Heart right ventricle (tissue), 16 donors: Measurements from ENCODE around the gene ZNF19. TPM values are rescaled to one million over a fixed set of nuclear protein-coding genes. Genes with fewer than 3 reads are reported as not detected.

Experiments
- ATAC-seq, 8 donors: fragments of 200-7000 bp; cut with Tn5 transposase; one replicate each; pipeline ENCODE4 v1.9.1; 2020; ENCODE audit warnings: mild to moderate bottlenecking in 8 of 8, moderate library complexity in 8 of 8, moderate number of reproducible peaks in 1 of 8
- DNase-seq, 2 donors: peaks; one replicate each; pipeline ENCODE4 v3.0.0-alpha.2; 2020
- H3K27ac ChIP-seq, 10 donors: fragments of 200-600 bp; sonication (generic) in 2 of 10; one replicate each; pipeline versions ENCODE4 v1.5.0 to v1.8.0; 2020 to 2022; ENCODE audit warnings: mild to moderate bottlenecking in 3 of 10
- H3K27me3 ChIP-seq, 7 donors: fragments of 200-600 bp; one replicate each; pipeline ENCODE4 v1.8.0; 2021 to 2022; ENCODE audit warnings: mild to moderate bottlenecking in 2 of 7
- H3K36me3 ChIP-seq, 9 donors: fragments of 200-600 bp; sonication (generic) in 1 of 9; one replicate each; pipeline versions ENCODE4 v1.5.0 to v1.8.0; 2020 to 2022; ENCODE audit warnings: mild to moderate bottlenecking in 2 of 9
- H3K4me1 ChIP-seq, 9 donors: fragments of 200-600 bp; sonication (generic) in 1 of 9; one replicate each; pipeline versions ENCODE4 v1.5.0 to v1.8.0; 2020 to 2022; ENCODE audit warnings: mild to moderate bottlenecking in 4 of 9
- H3K4me3 ChIP-seq, 10 donors: fragments of 200-600 bp; sonication (generic) in 2 of 10; one replicate each; pipeline versions ENCODE4 v1.5.0 to v1.8.0; 2020 to 2022; ENCODE audit warnings: mild to moderate bottlenecking in 7 of 10, moderate library complexity in 2 of 10
- H3K9me3 ChIP-seq, 11 donors: fragments of 200-600 bp in 10 of 11; sonication (generic) in 2 of 11; one replicate each; pipeline versions ENCODE4 v1.5.0 to v1.8.0; 2013 to 2022; ENCODE audit warnings: mild to moderate bottlenecking in 2 of 11, control low read depth in 1 of 11, moderate library complexity in 1 of 11
- WGBS, 2 donors: extraction: QIAGEN DNeasy Blood & Tissue Kit; methylation state at CpG; one replicate each; pipeline ENCODE4 v1.1.7; 2013; ENCODE audit warnings: inconsistent platforms in 1 of 2; 5-methylcytosine and 5-hydroxymethylcytosine counted together
- intact Hi-C, 10 donors: fragments of 100-400 bp; cut with DNase I; formaldehyde crosslinking; loops; one replicate each; pipeline versions ENCODE4 v1.11.1 to v1.14.2; 2022
- polyA plus RNA-seq, 2 donors: library from polyadenylated mRNA; stranded (reverse); fragments of 200-250 nt; gene quantifications; one replicate each; pipeline ENCODE4 v1.2.3, GENCODE V29; 2013
- total RNA-seq, 10 donors: library from RNA; stranded (reverse); fragmentation: NEBNext Ultra II Directional in 3 of 10; extraction: Animal tissue kit (Norgen Biotek cat#: 25700) in 3 of 10; gene quantifications; one replicate each; pipeline versions ENCODE4 v1.2.1 to v1.2.4, GENCODE V29; 2021 to 2023
- TF ChIP-seq, protein P1 (sequence below), 9 donors: fragments of 200-600 bp; sonication (generic) in 2 of 9; IDR thresholded peaks; one replicate each; pipeline versions ENCODE4 v1.5.0 to v1.8.0; 2021 to 2022; ENCODE audit warnings: antibody characterized with exemption in 9 of 9, mild to moderate bottlenecking in 5 of 9, moderate library complexity in 1 of 9
- donor health status: Arrhythmogenic right ventricular cardiomyopathy.
- donor health status: ischemic (EF 13 %, LVEDD 7.1; RV severe dilation, severe dysfunction).
- donor health status: healthy with polysubstance abuse.
- donor health status: DM: no; HTN: yes; CAD: no.
- donor health status: DM: no; HTN: no; CAD: no.
- donor health status: ischemic (EF 25% LVEDD 6.9; RV normal size, moderate dysfunction).
- donor health status: ischemic (EF 25% LVEDD 5.7; RV mildly dilated, moderate dysfunction).
- donor health status: healthy.
- donor health status: DM: yes; HTN: yes; CAD: no.
- donor health status: Ischemic cardiomyopathy.
- donor health status: ischemic (EF 35%, LVEDD 5.7; RV mildly dilated, moderate dysfunction).
- donor health status: nonischemic (EF 11% LVEDD 7.7; RV severe dilation, severe dysfunction).
- donor health status: DM: yes; HTN: yes; CAD: no.
- donor health status: PGD.
- donor health status: ischemic (EF 29% LVEDD 5.4; RV normal size, mild dysfunction).
- donor health status: nonischemic (EF 23%, LVEDD 6.1; RV moderate dilation, normal function).

The ZNF19 gene
- total and polyA plus RNA-seq, 12 donors = 0.59 to 3.4 (median 1.5) TPM

DNA sequence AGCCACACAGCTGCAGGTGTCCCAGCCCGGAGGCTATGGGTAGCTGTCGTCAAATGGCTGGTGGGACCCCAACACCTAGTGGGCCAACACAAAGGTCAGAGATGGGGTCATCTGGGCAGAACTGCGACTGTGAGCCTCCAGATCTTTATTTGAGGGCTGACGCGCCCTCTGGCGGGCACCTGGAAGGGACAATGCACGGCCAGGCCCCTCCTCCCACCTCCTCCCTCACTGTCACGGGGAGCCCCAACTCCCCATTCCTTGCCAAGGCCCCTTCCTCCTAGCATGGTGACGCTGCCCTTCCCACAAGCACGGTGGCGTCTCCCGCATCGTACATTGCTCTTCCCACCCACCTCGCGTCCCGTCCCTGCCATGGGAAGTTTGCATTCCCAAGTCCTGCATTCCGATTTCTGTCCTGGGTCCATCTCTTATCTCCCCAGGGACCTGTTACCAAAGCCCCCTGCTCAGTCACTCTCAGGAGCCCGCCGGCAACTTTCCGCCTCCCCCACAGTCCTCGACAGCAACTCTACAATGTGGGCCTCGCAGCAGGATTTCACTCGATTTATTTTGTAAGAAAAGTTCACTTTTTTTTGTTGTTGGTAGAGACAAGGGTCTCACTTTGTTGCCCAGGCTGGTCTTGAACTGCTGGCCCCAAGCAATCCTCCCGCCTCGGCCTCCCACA lies 48.3 kb downstream of the ZNF19 start:
- no peak for ATAC-seq
- Histone ChIP-seq H3K9me3 (peaks cover 0 to 47% (median 16%) of the 10 kb centered on the region in 11 donors), H3K27me3 (peaks cover 0 to 32% (median 26%) of the 10 kb centered on the region in 7 donors), H3K27ac (no peak overlapping the region), H3K36me3 (no peaks in the 10 kb centered on the region), H3K4me1 (no peaks in the 10 kb centered on the region), H3K4me3 (no peak overlapping the region)
- WGBS, 2 donors = 61 to 65% methylated on average over 24 to 25 of the region's 25 CpGs
- TF ChIP-seq, protein P1, sequence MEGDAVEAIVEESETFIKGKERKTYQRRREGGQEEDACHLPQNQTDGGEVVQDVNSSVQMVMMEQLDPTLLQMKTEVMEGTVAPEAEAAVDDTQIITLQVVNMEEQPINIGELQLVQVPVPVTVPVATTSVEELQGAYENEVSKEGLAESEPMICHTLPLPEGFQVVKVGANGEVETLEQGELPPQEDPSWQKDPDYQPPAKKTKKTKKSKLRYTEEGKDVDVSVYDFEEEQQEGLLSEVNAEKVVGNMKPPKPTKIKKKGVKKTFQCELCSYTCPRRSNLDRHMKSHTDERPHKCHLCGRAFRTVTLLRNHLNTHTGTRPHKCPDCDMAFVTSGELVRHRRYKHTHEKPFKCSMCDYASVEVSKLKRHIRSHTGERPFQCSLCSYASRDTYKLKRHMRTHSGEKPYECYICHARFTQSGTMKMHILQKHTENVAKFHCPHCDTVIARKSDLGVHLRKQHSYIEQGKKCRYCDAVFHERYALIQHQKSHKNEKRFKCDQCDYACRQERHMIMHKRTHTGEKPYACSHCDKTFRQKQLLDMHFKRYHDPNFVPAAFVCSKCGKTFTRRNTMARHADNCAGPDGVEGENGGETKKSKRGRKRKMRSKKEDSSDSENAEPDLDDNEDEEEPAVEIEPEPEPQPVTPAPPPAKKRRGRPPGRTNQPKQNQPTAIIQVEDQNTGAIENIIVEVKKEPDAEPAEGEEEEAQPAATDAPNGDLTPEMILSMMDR (IDR thresholded peaks at IDR 0.05) = no peak
- intact Hi-C loops = no loop called here
- no peak for DNase-seq

DNA sequence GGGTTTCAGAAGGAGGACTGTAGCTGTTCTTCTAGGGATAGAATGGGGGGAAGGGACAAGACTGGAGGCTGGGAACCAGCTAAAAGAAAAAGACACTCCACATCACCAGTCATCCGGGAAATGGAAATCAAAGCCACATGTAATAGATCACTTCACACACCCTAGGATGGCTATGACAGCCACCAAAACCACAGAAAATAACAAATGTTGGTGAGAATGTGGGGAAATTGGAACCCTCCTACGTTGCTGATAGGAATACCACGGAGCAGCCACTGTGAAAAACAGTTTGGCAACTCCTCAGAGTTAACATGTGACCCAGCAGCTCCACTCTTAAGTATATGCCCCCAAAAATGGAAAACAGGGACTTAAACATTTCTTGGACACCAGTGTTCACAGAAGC lies 49.6 kb downstream of the ZNF19 start:
- 46 to 53% methylated on average over 3 of the region's 3 CpGs for WGBS, 2 donors
- TF ChIP-seq, protein P1 (IDR thresholded peaks at IDR 0.05) = no peak
- peaks cover 0 to 32% (median 27%) of the 10 kb centered on the region in 7 donors for H3K27me3 ChIP-seq

DNA sequence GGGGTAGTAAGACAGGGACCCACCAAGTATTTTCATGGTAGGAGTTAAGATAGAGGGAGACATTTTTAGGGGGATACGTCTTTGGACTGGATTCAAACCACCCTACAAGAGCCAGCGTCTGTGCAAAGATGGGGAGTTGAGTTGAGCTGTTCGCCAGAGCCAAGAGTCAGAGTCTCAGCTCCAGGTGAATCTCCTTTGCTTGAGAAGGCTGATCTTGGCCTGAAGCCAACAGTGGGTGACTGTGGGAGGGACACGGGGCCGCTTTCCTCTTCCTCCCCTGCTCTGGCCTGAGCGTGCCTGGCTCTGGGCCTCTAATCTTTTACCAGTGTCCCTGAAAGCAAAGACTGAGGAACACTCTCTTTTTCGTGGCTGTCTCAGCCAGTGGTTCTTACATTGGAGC lies 52.7 kb downstream of the ZNF19 start:
- H3K9me3 ChIP-seq = peaks cover 0 to 3% (median 0%) of the 10 kb centered on the region in 11 donors
- no peak for ATAC-seq
- no peak for DNase-seq
- 74% methylated on average over 7 of the region's 7 CpGs for WGBS, 2 donors
- H3K27ac ChIP-seq = no peak overlapping the region
- H3K4me3 ChIP-seq = no peak overlapping the region
- H3K36me3 ChIP-seq = no peaks in the 10 kb centered on the region
- no peaks in the 10 kb centered on the region for H3K4me1 ChIP-seq
- intact Hi-C loops = no loop called here
- TF ChIP-seq, protein P1 (IDR thresholded peaks at IDR 0.05) = no peak
- peaks cover 0 to 34% (median 28%) of the 10 kb centered on the region in 7 donors for H3K27me3 ChIP-seq

More for the DNA sequence above, 49.6 kb downstream of the ZNF19 start:
- ATAC-seq (no peak), DNase-seq (no peak)
- H3K9me3 ChIP-seq = peaks cover 0 to 34% (median 5%) of the 10 kb centered on the region in 11 donors
- no peaks in the 10 kb centered on the region for H3K36me3 ChIP-seq
- no peaks in the 10 kb centered on the region for H3K4me1 ChIP-seq
- no peak overlapping the region for H3K27ac ChIP-seq
- intact Hi-C loops = no loop called here
- H3K4me3 ChIP-seq = no peak overlapping the region

DNA sequence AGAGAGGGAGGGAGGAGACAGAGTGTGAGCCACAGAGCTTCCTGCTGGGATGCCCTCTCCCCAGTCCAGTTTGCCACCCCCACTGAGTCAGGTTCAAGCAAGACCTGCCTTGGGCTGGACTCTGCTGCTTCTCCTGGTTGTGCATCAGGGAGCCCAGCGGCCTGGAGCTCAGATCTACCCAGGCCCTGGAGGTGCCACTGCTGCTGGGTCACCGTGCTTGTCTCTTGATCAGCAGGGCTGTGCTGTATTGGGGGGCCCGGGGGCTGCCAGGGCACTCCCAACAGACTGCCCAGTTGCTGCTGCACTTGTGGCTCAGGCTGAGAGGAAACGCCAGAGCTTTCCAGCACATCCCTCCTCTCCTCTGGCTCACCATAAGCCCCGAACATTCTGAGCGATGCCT lies 56.2 kb downstream of the ZNF19 start:
- Histone ChIP-seq H3K9me3 (peaks cover 0 to 15% (median 0%) of the 10 kb centered on the region in 11 donors), H3K4me3 (no peak overlapping the region), H3K4me1 (no peaks in the 10 kb centered on the region), H3K27me3 (peaks cover 0 to 54% (median 22%) of the 10 kb centered on the region in 7 donors), H3K36me3 (no peaks in the 10 kb centered on the region), H3K27ac (no peak overlapping the region)
- WGBS, 2 donors = 73 to 80% methylated on average over 6 of the region's 6 CpGs
- no peak for DNase-seq
- no peak for ATAC-seq
- intact Hi-C loops = no loop called here
- TF ChIP-seq, protein P1 (IDR thresholded peaks at IDR 0.05) = no peak
